Measurements from ENCODE around the gene NOSIP.

Gene NOSIP

DNA sequence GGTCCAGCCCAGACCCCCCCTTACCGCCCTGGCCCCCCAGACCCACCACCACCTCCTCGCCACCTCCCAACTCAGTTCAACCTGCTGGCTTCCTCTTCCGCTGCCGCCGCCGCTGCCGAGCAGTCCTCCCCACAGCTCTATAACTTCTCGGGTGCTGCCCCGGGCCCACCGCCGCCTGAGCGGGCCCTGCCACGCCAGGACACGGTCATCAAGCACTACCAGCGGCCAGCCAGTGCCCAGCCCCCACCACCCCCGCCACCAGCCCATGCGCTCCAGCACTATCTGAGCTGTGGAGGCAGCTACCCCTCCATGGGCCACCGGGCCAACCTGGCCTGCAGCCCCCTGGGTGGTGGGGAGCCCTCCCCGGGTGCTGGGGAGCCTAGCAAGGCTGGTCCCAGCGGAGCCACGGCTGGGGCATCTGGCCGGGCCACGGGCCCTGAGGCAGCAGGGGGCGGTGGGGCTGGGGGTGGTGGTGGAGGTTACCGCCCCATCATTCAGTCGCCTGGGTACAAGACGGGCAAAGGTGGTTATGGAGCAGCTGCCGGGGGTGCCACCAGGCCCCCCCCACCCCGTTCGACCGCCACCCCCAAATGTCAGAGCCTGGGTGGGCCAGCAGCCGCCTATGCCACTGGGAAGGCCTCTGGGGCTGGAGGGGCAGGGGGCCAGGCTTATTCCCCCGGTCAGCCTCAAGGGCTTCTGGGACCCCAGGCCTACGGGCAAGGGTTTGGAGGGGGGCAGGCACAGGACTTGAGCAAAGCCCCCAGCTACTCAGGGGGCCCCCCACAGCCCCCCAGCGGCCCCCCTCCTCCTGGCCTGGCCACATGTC is 14.8 kb upstream of the NOSIP start:
- no peak for DNase-seq (ENCODE audit: low read depth in 2 of 2)

- no peak for DNase-seq (ENCODE audit: low read depth in 2 of 2)
These were observed 14.0 kb upstream of the NOSIP start for GRCh38 chr19:49594157-49594992.

- DNase-seq (ENCODE audit: low read depth in 2 of 2) = peak; percentile 93 to 95
These were observed 13.1 kb upstream of the NOSIP start for GRCh38 chr19:49593233-49594113.

DNA sequence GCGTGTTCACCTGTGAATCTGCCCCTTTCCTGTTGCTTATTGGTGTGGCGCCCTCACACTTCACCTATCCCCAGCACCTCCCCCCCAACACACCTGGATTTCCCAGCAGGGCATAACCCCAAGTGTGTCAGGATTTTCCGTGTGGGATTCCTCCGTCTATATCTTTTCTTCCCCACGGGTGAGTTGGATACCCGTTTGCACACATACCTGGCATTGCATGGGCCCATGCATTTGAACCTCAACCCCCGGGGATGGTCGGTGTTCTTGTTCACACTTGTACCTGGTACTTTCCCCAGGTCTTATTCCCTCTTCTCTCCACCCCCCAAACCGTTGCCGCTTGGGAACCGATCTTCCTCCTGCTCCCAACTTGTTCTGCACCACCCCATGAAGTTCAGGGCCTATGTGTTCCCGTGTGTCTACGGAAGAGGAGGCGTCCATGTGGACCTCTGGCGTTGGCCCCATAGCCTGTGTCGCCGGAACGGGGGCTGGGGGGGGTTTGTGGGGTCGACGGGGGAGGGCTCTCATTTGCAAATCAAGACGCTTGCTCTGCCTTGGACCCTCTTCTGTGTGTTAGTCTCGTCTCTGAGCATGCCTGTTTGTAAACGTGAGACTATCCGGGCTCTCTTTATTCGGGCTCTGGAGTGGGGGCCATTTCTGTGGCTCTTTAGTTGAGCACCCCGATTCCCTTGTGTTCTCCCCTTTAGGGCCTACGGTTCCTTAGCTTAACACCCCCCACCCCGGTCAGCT is 12.3 kb upstream of the NOSIP start:
- DNase-seq (ENCODE audit: low read depth in 2 of 2) = no peak

DNA sequence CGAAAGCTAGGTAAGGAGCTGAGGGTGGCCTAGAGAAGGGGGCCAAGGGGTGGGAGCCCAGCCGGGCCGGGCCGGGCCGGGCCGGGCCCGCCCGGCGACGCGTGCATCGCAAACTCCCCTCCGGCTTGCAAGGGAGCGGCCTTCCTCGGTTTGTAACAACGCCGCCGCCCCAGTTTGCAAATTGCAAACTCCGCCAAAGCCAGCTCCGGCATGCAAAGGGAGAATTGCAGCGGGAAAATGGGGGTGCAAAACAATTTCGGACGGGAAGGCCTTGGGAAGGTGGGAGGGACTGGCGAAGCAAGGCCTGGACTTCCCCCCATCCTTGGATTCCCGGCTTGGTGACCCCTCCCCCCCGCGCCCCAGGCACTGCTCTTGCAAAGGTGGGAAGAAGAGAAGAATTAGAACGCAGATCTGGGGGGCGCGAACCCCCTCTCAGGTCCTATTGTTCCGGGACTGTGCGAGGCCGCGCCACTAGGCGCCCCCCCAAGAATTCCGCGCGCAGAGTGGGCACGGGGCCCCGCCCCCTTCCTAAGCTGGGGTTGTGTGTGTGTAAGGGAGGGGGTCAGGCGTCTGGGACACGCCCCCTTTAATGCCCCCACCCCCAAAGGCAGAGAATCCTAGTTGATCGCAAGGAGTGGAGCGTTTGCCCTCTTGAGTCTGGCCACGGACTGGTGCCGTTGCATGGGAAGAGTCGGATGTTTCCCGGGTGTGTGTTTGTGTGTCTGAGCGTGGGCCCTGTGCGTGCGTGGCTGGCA is 11.6 kb upstream of the NOSIP start:
- peak; percentile 40 to 51 for DNase-seq (ENCODE audit: low read depth in 2 of 2)

DNA sequence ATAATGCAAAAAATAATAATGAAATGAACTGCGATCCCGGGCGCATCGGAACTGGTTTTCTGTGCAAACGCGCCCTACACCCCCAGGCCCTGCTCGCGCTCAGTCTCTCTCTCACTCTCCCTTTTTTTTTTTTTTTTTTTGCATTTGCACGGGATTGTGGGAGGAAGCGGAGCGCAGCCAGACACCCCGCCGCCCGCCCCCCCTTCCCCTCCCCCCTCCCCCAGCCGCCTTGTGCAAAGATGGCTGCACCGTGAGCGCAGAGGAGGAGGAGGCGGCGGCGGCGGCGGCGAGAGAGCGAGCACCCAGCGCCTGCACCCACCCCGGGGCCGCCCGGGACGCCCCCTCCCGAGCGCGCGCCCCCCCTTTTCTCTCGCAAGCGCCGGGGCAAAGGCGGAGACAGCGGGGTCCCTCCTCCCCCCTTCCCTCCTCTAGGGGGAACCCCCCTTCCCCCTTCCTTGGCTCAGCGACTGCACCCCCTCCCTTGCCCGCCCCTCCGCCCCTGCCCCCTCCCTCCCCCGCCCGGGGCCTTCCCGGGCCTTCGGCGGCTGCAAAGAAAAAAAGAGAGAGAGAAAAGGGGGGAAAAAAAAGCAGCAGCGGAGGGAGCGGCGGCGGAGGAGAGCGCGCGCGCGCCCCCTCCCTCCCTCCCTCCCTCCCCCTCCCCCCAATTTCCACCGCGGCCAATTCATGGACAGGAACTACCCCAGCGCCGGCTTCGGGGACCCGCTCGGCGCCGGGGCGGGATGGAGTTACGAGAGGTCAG is 10.8 kb upstream of the NOSIP start, which contains the start of gene PRR12:
Gene PRR12, plus strand, starts transcription at position 212 of the 760 bp plus-strand sequence. Its CDS starts 473 bp downstream, at position 685.
- DNase-seq (ENCODE audit: low read depth in 2 of 2) = peak; percentile 46 to 59

- peak; percentile 90 to 93 for DNase-seq (ENCODE audit: low read depth in 2 of 2)
These were observed 10.0 kb upstream of the NOSIP start for GRCh38 chr19:49590071-49590970.

DNA sequence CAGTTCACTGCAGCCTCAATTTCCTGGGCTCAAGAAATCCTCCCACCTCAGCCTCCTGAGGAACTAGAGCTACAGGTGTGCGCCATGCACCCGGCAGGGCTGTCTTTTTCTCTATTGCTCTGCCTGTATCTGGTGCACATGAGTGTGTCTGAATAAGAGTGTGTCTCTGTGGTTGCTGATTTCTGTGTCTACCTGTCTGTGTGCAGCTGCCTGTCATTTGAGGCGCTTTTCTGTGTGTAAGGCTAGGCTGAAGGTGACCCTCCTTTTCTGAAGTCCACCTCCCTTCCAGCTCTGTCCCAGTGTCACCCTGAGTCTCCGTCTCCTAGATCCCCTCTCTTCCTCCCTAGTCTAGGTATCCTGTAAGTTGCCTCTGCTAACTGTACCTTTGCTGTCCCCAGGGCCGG is 9.1 kb upstream of the NOSIP start:
- no peak for DNase-seq (ENCODE audit: low read depth in 2 of 2)

- peak in 1 of 2 donors; percentile 38 for DNase-seq (ENCODE audit: low read depth in 2 of 2)
These were observed 8.2 kb upstream of the NOSIP start for GRCh38 chr19:49588365-49589122.

GRCh38 chr19:49587227-49587626 is 6.9 kb upstream of the NOSIP start:
- no peak for DNase-seq (ENCODE audit: low read depth in 2 of 2)

DNA sequence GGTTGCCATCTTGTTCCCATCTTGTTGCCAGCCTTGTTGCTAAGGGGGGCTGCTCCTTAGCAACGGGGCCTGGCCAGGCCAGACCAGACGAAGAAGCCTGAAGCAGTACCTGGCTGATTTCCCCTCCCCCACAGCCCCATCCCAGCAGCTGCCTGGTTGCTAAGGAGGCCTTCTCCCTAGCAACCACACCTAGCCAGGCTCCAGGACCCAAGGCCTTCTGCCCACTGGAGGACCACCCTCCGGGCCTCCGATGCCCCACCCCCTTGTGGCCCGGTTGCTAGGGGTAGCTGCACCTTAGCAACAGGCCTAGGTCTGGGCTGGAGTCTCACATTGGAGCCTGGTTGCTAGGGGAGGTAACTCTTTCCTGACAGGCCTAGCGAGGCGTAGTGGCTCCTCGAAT is 4.7 kb upstream of the NOSIP start:
- no peak for DNase-seq (ENCODE audit: low read depth in 2 of 2)

GRCh38 chr19:49583239-49583638 is 2.9 kb upstream of the NOSIP start:
- no peak for DNase-seq (ENCODE audit: low read depth in 2 of 2)

DNA sequence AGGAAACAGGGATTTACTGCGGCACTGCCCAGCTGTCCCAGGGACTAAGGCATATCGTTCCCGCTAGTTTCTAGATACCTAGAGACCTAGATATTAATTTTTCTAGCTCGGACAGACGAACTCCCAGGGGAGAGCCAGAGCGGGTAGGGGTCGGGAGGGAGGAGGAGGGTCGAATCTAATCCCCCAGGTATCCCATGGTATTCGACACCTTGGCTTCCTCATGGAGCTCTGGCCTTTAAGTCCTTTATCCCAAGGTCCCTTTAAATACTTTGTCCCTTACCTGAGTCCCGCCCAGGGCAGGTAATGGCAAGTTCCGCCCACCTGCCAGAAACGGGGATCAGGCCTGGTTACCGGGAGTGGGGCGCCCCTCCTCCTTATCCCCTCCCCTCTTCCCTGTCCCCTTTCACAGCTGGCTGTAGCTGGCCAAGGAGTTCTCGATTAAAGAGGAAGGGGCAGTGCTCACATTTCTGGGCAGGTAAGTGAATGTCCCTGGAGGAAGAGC is 702 bp upstream of the NOSIP start, which contains the start of gene PRRG2:
Gene PRRG2, plus strand, starts transcription at position 310 of the 502 bp plus-strand sequence. CDS start 1,904 bp downstream, outside the sequence.
- no peak for DNase-seq (ENCODE audit: low read depth in 2 of 2)

DNA sequence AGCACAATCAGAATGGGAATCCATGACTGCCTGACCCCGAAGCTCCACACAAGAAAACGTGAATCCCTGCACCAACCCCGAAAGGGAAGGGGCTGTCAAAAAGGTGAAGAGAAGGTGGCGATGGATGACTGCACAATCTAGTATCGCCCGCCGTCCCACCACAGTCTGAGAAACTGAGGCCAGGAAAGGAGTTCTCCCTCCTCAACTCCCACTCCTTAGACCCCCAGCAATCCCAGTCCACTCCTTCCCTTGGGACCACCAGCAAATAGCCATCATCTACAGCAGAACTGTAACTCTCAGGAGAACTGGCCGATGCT is 451 bp downstream of the NOSIP start:
- no peak for DNase-seq (ENCODE audit: low read depth in 2 of 2)

DNA sequence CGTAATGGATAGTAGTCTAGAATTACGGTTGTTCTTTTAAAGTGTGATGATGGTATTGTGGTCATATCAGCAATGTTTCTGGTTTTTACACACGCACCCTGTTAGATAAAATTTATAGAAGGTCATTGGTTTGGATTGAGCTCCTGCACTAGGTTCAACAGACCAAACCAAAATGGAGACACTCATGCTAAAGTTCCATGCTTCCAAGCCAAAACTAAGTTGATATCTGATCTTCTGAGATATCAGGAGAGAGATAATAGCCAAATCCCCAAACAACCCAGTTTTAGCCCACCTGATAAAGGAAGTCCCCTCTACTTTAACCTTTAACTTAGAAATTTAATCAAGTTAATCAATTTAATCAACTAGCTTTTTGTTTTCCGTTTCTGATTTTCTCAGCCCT is 1.2 kb downstream of the NOSIP start:
- DNase-seq (ENCODE audit: low read depth in 2 of 2) = no peak

DNA sequence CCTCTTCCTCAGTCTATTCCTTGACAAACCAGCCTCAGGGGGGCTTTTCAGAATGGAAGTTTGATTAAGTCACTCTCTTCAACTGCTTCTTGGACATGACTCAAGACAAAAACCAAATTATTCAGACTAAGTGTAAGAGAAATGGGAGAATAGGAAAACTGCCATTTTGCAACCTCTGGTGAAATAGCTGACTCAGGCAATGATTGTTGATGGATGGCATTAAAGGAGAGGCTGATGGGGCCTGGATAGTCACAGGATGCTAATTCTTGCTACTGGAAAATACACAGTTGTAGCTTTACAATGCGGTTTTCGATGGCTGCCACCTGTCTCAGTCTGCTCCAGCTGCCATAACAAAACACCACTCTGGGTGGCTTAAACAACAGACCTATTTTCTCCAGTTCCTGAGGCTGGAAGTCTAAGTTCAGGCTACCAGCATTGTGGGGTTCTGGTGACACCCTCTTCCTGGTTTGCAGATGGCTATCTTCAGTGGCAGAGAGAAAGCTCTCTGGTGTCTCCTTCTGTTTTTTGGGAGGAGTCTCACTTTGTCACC is 6.1 kb downstream of the NOSIP start:
- DNase-seq (ENCODE audit: low read depth in 2 of 2) = no peak

- no peak for DNase-seq (ENCODE audit: low read depth in 2 of 2)
These were observed 6.9 kb downstream of the NOSIP start for GRCh38 chr19:49573425-49573824.
